ENCODE data around the gene RALGPS1. TPM values are rescaled to one million over a fixed set of nuclear protein-coding genes. Genes with fewer than 3 reads are reported as not detected.

RALGPS1 gene
- total RNA-seq, 4 donors from 2014 or later: 7.3 to 22.4 (median 15.4) TPM

DNA sequence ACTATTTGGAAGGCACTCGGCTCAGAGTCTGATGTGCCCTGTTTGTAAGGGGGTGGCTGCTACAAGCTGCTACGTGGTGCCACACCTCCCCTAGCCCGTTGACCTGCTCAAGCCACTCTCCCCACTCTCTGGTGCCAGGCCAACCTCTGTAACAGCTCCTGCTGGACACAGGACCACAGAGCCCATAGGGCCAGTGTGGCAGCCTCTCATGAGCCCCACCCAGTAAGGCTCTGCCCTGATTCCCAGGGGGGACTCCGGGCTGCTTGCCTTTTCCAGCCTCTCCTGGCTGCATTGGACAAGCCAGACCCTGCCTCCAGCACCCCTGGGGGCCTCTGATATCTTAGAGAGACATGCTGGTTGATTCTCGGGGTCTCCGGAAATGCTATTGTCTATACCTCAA lies 261.2 kb downstream of the RALGPS1 start:
- 81 to 94% methylated on average over 6 of the region's 6 CpGs for WGBS, 2 donors

DNA sequence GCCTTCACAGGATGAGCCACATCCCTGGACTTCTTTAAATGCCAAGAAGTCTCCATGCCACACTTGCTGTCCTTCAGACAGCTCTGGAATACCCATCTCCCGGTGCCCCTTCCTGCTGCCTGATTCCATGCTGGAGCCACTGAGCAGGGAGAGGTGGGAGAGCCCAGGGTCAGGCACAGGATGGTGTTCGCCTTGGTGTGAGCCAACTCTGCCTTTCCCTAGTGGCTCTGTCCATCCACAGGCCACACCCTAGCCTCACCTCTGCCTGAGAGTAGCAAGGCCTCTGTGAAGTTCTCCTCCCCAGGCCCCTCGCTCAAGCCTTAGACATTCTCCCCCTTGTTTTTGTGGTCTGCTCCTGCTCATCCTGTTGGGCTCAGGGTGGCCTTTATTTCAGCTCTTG lies 262.0 kb downstream of the RALGPS1 start:
- peak in 1 of 2 donors; percentile 48 for DNase-seq (ENCODE audit: low spot score in 2 of 2)
- 97% methylated on average over 3 of the region's 3 CpGs for WGBS, 2 donors
- intact Hi-C loops (cut with DNase I; ENCODE audit: low total_unique reads): no loop called here
- H3K4me3 ChIP-seq (ENCODE audit: low read depth, poor library complexity, severe bottlenecking): no peak overlapping the region
- no peak for TF ChIP-seq POLR2A (IDR thresholded peaks at IDR 0.05)
- TF ChIP-seq, protein P1, sequence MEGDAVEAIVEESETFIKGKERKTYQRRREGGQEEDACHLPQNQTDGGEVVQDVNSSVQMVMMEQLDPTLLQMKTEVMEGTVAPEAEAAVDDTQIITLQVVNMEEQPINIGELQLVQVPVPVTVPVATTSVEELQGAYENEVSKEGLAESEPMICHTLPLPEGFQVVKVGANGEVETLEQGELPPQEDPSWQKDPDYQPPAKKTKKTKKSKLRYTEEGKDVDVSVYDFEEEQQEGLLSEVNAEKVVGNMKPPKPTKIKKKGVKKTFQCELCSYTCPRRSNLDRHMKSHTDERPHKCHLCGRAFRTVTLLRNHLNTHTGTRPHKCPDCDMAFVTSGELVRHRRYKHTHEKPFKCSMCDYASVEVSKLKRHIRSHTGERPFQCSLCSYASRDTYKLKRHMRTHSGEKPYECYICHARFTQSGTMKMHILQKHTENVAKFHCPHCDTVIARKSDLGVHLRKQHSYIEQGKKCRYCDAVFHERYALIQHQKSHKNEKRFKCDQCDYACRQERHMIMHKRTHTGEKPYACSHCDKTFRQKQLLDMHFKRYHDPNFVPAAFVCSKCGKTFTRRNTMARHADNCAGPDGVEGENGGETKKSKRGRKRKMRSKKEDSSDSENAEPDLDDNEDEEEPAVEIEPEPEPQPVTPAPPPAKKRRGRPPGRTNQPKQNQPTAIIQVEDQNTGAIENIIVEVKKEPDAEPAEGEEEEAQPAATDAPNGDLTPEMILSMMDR (IDR thresholded peaks at IDR 0.05): no peak

More for the DNA sequence above, 261.2 kb downstream of the RALGPS1 start:
- DNase-seq (ENCODE audit: low spot score in 2 of 2): peak in 1 of 2 donors; percentile 80
- TF ChIP-seq, protein P1 (IDR thresholded peaks at IDR 0.05): no peak
- TF ChIP-seq POLR2A (IDR thresholded peaks at IDR 0.05): no peak
- intact Hi-C loops (cut with DNase I; ENCODE audit: low total_unique reads): no loop called here
- no peak overlapping the region for H3K4me3 ChIP-seq (ENCODE audit: low read depth, poor library complexity, severe bottlenecking)

DNA sequence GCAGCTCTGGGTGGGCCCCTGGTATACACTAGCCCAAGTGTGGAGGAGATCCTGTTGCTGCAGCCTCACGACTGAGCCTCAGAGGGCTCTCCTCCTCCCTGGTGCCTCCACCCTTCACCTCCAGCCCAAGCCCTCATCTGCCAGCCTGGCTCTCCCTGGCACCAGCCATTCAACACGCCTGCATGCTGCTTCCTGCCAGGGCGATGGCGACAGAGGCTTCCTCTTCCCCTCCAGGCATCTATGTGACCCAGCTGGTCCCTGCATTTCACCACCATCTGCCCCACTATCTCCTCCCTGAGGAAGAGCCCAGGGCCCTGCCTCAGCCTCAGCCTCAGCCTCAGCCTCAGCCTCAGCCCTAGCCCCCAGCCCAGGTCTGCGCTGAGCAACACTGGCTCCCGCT lies 262.6 kb downstream of the RALGPS1 start:
- TF ChIP-seq POLR2A (IDR thresholded peaks at IDR 0.05): no peak
- TF ChIP-seq, protein P1 (IDR thresholded peaks at IDR 0.05): no peak
- intact Hi-C loops (cut with DNase I; ENCODE audit: low total_unique reads): no loop called here
- peak in 1 of 2 donors; percentile 77 for DNase-seq (ENCODE audit: low spot score in 2 of 2)
- WGBS, 2 donors: 48 to 59% methylated on average over 6 of the region's 6 CpGs
- no peak overlapping the region for H3K4me3 ChIP-seq (ENCODE audit: low read depth, poor library complexity, severe bottlenecking)

DNA sequence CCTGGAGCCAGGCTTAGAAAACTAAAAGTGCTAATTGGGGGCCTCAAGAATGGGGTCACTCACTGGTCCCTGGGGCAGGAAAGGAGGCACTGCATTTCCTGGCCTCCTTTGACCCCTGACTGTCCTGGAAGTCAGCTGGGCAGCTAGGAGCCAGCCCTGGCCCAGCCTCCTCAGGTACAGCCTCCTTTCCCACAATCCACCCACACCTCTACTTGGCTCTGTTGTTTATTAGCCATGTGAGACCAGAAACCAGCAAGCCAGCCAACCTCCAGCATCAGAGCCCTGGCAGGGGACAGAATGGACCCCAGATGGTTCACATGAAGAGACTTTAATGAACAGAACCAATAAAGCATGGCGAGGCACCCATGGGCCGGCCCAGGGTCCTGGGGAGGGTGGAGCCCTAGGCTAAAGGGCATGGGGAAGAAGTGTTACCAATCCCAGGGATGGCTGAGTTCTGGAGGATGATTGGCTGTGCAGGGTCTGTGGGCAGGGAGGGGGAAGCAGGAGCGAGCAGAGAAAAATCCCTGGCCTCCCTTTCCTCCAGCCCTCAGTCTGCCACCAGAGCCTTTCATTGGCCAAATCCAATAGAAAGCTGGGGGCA lies 263.2 kb downstream of the RALGPS1 start:
- intact Hi-C loops (cut with DNase I; ENCODE audit: low total_unique reads): no loop called here
- 91 to 94% methylated on average over 3 of the region's 3 CpGs for WGBS, 2 donors
- H3K4me3 ChIP-seq (ENCODE audit: low read depth, poor library complexity, severe bottlenecking): no peak overlapping the region
- DNase-seq (ENCODE audit: low spot score in 2 of 2): peak in 1 of 2 donors; percentile 62
- TF ChIP-seq, protein P1 (IDR thresholded peaks at IDR 0.05): no peak
- no peak for TF ChIP-seq POLR2A (IDR thresholded peaks at IDR 0.05)

DNA sequence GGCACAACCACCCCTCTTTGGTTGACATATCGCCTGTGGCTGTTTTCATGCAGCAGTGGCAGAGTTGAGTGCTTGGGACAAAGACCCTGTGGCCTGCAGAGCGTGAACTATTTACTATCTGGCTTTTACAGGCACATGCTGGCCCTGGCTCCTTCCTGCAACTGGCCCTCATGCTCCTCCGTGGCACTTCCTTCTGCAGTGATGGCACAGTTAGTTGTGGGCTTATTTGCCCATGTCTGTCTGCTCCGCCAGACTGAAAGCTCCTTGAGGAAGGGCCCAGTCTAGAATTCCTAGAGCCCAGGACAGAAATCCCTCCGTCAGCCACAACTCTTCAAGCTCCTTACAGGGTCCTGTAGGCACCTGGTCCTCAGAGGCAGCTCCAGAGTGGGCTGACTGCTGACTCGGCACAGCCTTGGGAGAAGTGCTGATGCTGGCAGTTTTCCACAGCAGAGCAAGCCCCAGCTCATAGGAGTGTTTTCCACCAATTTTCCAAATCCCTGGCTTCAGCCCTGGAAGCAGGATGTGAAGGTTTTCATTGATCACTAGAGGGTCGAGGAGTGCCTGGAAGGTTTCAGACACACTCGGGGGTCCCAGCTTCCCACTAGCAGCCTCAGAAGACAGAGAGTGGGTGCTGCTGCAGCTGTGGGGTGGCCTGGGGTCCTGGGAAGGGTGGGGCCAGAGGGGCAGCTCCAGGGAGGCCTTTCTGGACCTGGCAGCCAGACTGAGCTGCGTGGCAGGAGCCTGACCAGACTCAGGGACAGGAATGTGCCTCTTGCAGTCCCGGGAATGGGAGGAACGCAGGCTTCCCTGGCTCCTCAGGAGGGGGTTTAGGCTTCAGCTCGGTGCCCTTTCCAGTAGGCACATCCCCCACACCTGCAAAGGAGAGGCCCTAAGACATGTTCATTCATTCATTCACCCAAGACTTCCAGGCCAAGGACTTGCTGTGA lies 264.4 kb downstream of the RALGPS1 start:
- DNase-seq (ENCODE audit: low spot score in 2 of 2): peak in 1 of 2 donors; percentile 76
- intact Hi-C loops (cut with DNase I; ENCODE audit: low total_unique reads): no loop called here
- 72 to 76% methylated on average over 12 of the region's 12 CpGs for WGBS, 2 donors
- H3K4me3 ChIP-seq (ENCODE audit: low read depth, poor library complexity, severe bottlenecking): no peak overlapping the region
- TF ChIP-seq POLR2A (IDR thresholded peaks at IDR 0.05): no peak
- TF ChIP-seq, protein P1 (IDR thresholded peaks at IDR 0.05): no peak

All from lower leg skin (tissue), 4 donors.